22Rv1 (cell line): ENCODE results near the gene LHB.

Source experiments
- ZFX ChIP-seq: fragments of 450-650 bp; IDR thresholded peaks from 2 replicates; pipeline ENCODE4 v1.6.1; 2017; ENCODE audit warnings: antibody characterized with exemption, borderline replicate concordance
- TF ChIP-seq, protein P1 (sequence below): fragments of 450-650 bp; IDR thresholded peaks from 2 replicates; pipeline ENCODE4 v1.5.1; 2017; ENCODE audit warnings: mild to moderate bottlenecking

DNA sequence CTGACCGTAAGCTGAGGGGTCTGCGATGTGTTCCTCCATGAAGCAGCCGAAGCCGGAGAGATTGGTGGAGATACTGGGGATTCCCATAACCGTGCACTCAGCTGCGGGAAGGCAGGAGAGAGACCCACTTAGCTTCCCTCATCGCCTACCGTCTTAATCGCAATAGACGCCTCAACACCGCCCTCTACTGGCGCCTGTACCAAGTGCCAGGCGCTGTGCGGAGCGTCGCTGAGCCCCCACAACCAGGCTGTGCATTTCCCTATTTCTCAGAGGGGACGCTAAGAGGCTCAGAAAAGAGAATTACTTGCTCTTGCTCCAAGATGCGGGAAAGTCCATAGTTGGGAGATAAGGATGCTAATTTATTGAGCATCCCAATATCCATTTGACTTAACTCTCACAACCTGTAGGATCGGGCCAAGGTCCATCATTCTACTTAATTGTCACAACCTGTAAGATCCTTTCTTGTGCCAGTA lies 45.9 kb downstream of the LHB start:
- TF ChIP-seq, protein P1, sequence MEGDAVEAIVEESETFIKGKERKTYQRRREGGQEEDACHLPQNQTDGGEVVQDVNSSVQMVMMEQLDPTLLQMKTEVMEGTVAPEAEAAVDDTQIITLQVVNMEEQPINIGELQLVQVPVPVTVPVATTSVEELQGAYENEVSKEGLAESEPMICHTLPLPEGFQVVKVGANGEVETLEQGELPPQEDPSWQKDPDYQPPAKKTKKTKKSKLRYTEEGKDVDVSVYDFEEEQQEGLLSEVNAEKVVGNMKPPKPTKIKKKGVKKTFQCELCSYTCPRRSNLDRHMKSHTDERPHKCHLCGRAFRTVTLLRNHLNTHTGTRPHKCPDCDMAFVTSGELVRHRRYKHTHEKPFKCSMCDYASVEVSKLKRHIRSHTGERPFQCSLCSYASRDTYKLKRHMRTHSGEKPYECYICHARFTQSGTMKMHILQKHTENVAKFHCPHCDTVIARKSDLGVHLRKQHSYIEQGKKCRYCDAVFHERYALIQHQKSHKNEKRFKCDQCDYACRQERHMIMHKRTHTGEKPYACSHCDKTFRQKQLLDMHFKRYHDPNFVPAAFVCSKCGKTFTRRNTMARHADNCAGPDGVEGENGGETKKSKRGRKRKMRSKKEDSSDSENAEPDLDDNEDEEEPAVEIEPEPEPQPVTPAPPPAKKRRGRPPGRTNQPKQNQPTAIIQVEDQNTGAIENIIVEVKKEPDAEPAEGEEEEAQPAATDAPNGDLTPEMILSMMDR: peak; percentile 93
- TF ChIP-seq ZFX: no peak
